ENCODE results near the gene C1QA. TPM values are rescaled to one million over a fixed set of nuclear protein-coding genes. Genes with fewer than 3 reads are reported as not detected.

C1QA gene
- total RNA-seq, 1 experiment from 2014 or later: 0.50 TPM

- Mint-ChIP-seq H3K27me3 (ENCODE audit: low read depth) (no peaks in the 10 kb centered on the region), H3K4me1 (no peaks in the 10 kb centered on the region), H3K4me3 (no peak overlapping the region), H3K27ac (no peak overlapping the region), H3K9me3 (no peaks in the 10 kb centered on the region), H3K36me3 (no peaks in the 10 kb centered on the region)
- ChIA-PET POLR2A (no interaction called here), CTCF (no interaction called here)
- ATAC-seq (no peak), DNase-seq (ENCODE audit: low spot score) (no peak)
- TF ChIP-seq KAT7 (CRISPR knock-in tag; IDR thresholded peaks at IDR 0.05; ENCODE audit: borderline replicate concordance): no peak
These were observed 37.7 kb upstream of the C1QA start for GRCh38 chr1:22598736-22599135.

- peak; percentile 89 for ATAC-seq
- TF ChIP-seq, protein P1, sequence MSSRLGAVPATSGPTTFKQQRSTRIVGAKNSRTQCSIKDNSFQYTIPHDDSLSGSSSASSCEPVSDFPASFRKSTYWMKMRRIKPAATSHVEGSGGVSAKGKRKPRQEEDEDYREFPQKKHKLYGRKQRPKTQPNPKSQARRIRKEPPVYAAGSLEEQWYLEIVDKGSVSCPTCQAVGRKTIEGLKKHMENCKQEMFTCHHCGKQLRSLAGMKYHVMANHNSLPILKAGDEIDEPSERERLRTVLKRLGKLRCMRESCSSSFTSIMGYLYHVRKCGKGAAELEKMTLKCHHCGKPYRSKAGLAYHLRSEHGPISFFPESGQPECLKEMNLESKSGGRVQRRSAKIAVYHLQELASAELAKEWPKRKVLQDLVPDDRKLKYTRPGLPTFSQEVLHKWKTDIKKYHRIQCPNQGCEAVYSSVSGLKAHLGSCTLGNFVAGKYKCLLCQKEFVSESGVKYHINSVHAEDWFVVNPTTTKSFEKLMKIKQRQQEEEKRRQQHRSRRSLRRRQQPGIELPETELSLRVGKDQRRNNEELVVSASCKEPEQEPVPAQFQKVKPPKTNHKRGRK (CRISPR knock-in tag; IDR thresholded peaks at IDR 0.05; ENCODE audit: borderline replicate concordance): peak; percentile 74; the same call in 1 of the 2 replicates
- TF ChIP-seq NFYB (CRISPR knock-in tag; conservative IDR thresholded peaks at IDR 0.05; ENCODE audit: low read depth) (peak; percentile 50; the same call in 1 of the 2 replicates), PRDM15 (CRISPR knock-in tag; IDR thresholded peaks at IDR 0.05) (peak; percentile 97), SMAD3 (CRISPR knock-in tag; IDR thresholded peaks at IDR 0.05; ENCODE audit: borderline replicate concordance) (no peak), USF2 (CRISPR knock-in tag; IDR thresholded peaks at IDR 0.05) (peak; percentile 86), FOXP4 (CRISPR knock-in tag; IDR thresholded peaks at IDR 0.05) (no peak), USF1 (CRISPR knock-in tag; IDR thresholded peaks at IDR 0.05) (peak; percentile 88)
- CTCF ChIA-PET: interaction anchor here (0.6 kb wide), 1 partner anchor 41 kb away, joined by 3 read pairs; no protein-coding TSS in a partner anchor
- H3K27ac Mint-ChIP-seq: no peak overlapping the region
- POLR2A ChIA-PET: interaction anchor here (0.6 kb wide), 1 partner anchor 74 kb away, joined by 3 read pairs; no protein-coding TSS in a partner anchor
- no peak overlapping the region for H3K4me3 Mint-ChIP-seq
- no peaks in the 10 kb centered on the region for H3K36me3 Mint-ChIP-seq
- no peaks in the 10 kb centered on the region for H3K9me3 Mint-ChIP-seq
- peaks cover 5% of the 10 kb centered on the region; the same call in 1 of the 2 replicates for H3K27me3 Mint-ChIP-seq (ENCODE audit: low read depth)
- DNase-seq (ENCODE audit: low spot score): peak; percentile 46
- no peaks in the 10 kb centered on the region for H3K4me1 Mint-ChIP-seq
These were observed 36.2 kb upstream of the C1QA start for GRCh38 chr1:22600071-22600816.

- ATAC-seq: no peak
- POLR2A ChIA-PET: interaction anchor here (0.6 kb wide), 1 partner anchor 75 kb away, joined by 3 read pairs; no protein-coding TSS in a partner anchor
- CTCF ChIA-PET: interaction anchor here (0.6 kb wide), 1 partner anchor 40 kb away, joined by 3 read pairs; no protein-coding TSS in a partner anchor
These were observed 35.4 kb upstream of the C1QA start for GRCh38 chr1:22600817-22601605.

More at GRCh38 chr1:22600817-22601605, 35.4 kb upstream of the C1QA start:
- DNase-seq (ENCODE audit: low spot score): no peak
- Mint-ChIP-seq H3K27ac (no peak overlapping the region), H3K27me3 (ENCODE audit: low read depth) (peaks cover 5% of the 10 kb centered on the region; the same call in 1 of the 2 replicates), H3K9me3 (no peaks in the 10 kb centered on the region), H3K4me3 (no peak overlapping the region), H3K4me1 (no peaks in the 10 kb centered on the region), H3K36me3 (no peaks in the 10 kb centered on the region)
- no peak for TF ChIP-seq OVOL2 (CRISPR knock-in tag; IDR thresholded peaks at IDR 0.05; ENCODE audit: borderline replicate concordance)
- TF ChIP-seq SOX15 (CRISPR knock-in tag; IDR thresholded peaks at IDR 0.05): no peak
- no peak for TF ChIP-seq SMAD3 (CRISPR knock-in tag; IDR thresholded peaks at IDR 0.05; ENCODE audit: borderline replicate concordance)
- 0 out of 2 replicates have a peak, but pooled peaks have one; percentile 5 for TF ChIP-seq USF1 (CRISPR knock-in tag; IDR thresholded peaks at IDR 0.05)

All from WTC11 (cell line).